Naive B cell (primary cell): ENCODE measurements around the gene TMEM183A. TPM values are rescaled to one million over a fixed set of nuclear protein-coding genes. Genes with fewer than 3 reads are reported as not detected.

Experiments
- ATAC-seq, 2 donors: fragments of 150-1000 bp; cut with Tn5 transposase; 2 replicates each; pipeline ENCODE4 v1.10.0; 2021; ENCODE audit warnings: low read depth in 2 of 2, mild to moderate bottlenecking in 2 of 2, moderate library complexity in 2 of 2
- DNase-seq: peaks from one replicate; pipeline ENCODE4 v3.0.0; 2022
- H3K27ac Mint-ChIP-seq, 6 donors: one replicate each; pipeline ENCODE4 v1.8.0; 2020 to 2022; ENCODE audit warnings: mild to moderate bottlenecking in 6 of 6, mixed read lengths in 6 of 6, moderate library complexity in 5 of 6, inconsistent platforms in 2 of 6
- H3K27me3 Mint-ChIP-seq, 3 donors: one replicate each; pipeline ENCODE4 v1.8.0; 2021 to 2022; ENCODE audit warnings: mixed read lengths in 3 of 3, mild to moderate bottlenecking in 1 of 3
- H3K36me3 Mint-ChIP-seq, 2 donors: one replicate each; pipeline ENCODE4 v1.8.0; 2020 to 2022; ENCODE audit warnings: mixed read lengths in 2 of 2, inconsistent platforms in 1 of 2, mild to moderate bottlenecking in 1 of 2
- H3K4me1 Mint-ChIP-seq, 3 donors: one replicate each; pipeline ENCODE4 v1.8.0; 2020 to 2022; ENCODE audit warnings: mixed read lengths in 3 of 3, inconsistent platforms in 1 of 3, mild to moderate bottlenecking in 1 of 3, moderate library complexity in 1 of 3
- H3K4me3 Mint-ChIP-seq, 8 donors: one replicate each; pipeline ENCODE4 v1.8.0; 2020 to 2022; ENCODE audit warnings: mild to moderate bottlenecking in 8 of 8, mixed read lengths in 8 of 8, moderate library complexity in 8 of 8, inconsistent platforms in 2 of 8
- H3K9me3 Mint-ChIP-seq, 7 donors: one replicate each; pipeline ENCODE4 v1.8.0; 2020 to 2022; ENCODE audit warnings: mixed read lengths in 7 of 7, mild to moderate bottlenecking in 5 of 7, inconsistent platforms in 2 of 7, moderate library complexity in 1 of 7
- polyA plus RNA-seq, 6 donors: library from polyadenylated mRNA; unstranded; fragments of 300-500 nt; fragmentation: Illumina TruSeq; gene quantifications; one replicate each; pipeline ENCODE4 v1.2.3, GENCODE V29; 2021; ENCODE audit warnings: low read depth in 6 of 6

TMEM183A gene
- polyA plus RNA-seq, 6 donors from 2014 or later: 41.0 to 60.3 (median 54.9) TPM

- H3K36me3 Mint-ChIP-seq: no peaks in the 10 kb centered on the region
- peaks cover 0 to 45% (median 17%) of the 10 kb centered on the region in 3 donors for H3K27me3 Mint-ChIP-seq
- H3K4me3 Mint-ChIP-seq: no peak overlapping the region
- DNase-seq (no peak), ATAC-seq (no peak)
- peaks cover 0 to 3% (median 0%) of the 10 kb centered on the region in 3 donors for H3K4me1 Mint-ChIP-seq
- H3K9me3 Mint-ChIP-seq: peaks cover 0 to 2% (median 0%) of the 10 kb centered on the region in 7 donors
- H3K27ac Mint-ChIP-seq: no peak overlapping the region
Measured at GRCh38 chr1:203059485-203059884, 52.3 kb downstream of the TMEM183A start.

- ATAC-seq (no peak), DNase-seq (no peak)
- no peak overlapping the region for H3K4me3 Mint-ChIP-seq
- no peak overlapping the region for H3K27ac Mint-ChIP-seq
- H3K27me3 Mint-ChIP-seq: peaks cover 0 to 43% (median 17%) of the 10 kb centered on the region in 3 donors
- H3K36me3 Mint-ChIP-seq: no peaks in the 10 kb centered on the region
- peaks cover 0 to 2% (median 0%) of the 10 kb centered on the region in 7 donors for H3K9me3 Mint-ChIP-seq
- peaks cover 0 to 3% (median 0%) of the 10 kb centered on the region in 3 donors for H3K4me1 Mint-ChIP-seq
Measured at GRCh38 chr1:203060115-203060514, 52.9 kb downstream of the TMEM183A start.

- DNase-seq (no peak), ATAC-seq (no peak)
- Mint-ChIP-seq H3K4me3 (no peak overlapping the region), H3K27ac (no peak overlapping the region), H3K9me3 (peaks cover 0 to 4% (median 0%) of the 10 kb centered on the region in 7 donors), H3K27me3 (peaks cover 0 to 26% (median 5%) of the 10 kb centered on the region in 3 donors), H3K4me1 (peaks cover 0 to 3% (median 0%) of the 10 kb centered on the region in 3 donors), H3K36me3 (no peaks in the 10 kb centered on the region)
Measured at GRCh38 chr1:203063287-203063686, 56.1 kb downstream of the TMEM183A start.

- Mint-ChIP-seq H3K4me1 (peaks cover 9 to 15% (median 10%) of the 10 kb centered on the region in 3 donors), H3K27me3 (peaks cover 0 to 26% (median 5%) of the 10 kb centered on the region in 3 donors), H3K27ac (no peak overlapping the region), H3K36me3 (no peaks in the 10 kb centered on the region), H3K9me3 (peaks cover 0 to 4% (median 0%) of the 10 kb centered on the region in 7 donors), H3K4me3 (no peak overlapping the region)
- DNase-seq (no peak), ATAC-seq (no peak)
Measured at GRCh38 chr1:203065191-203065590, 58.0 kb downstream of the TMEM183A start.

GRCh38 chr1:203065986-203066385 is 58.8 kb downstream of the TMEM183A start:
- peaks cover 0 to 4% (median 0%) of the 10 kb centered on the region in 7 donors for H3K9me3 Mint-ChIP-seq
- H3K4me1 Mint-ChIP-seq: peaks cover 9 to 15% (median 10%) of the 10 kb centered on the region in 3 donors
- H3K4me3 Mint-ChIP-seq: no peak overlapping the region
- DNase-seq (no peak), ATAC-seq (no peak)
- peaks cover 0 to 21% (median 2%) of the 10 kb centered on the region in 3 donors for H3K27me3 Mint-ChIP-seq
- H3K27ac Mint-ChIP-seq: no peak overlapping the region
- H3K36me3 Mint-ChIP-seq: no peaks in the 10 kb centered on the region

- H3K9me3 Mint-ChIP-seq: peaks cover 0 to 4% (median 0%) of the 10 kb centered on the region in 7 donors
- DNase-seq: no peak
- ATAC-seq: no peak
- no peak overlapping the region for H3K4me3 Mint-ChIP-seq
- H3K36me3 Mint-ChIP-seq: no peaks in the 10 kb centered on the region
- peaks cover 0 to 20% (median 1%) of the 10 kb centered on the region in 3 donors for H3K27me3 Mint-ChIP-seq
- H3K27ac Mint-ChIP-seq: peak overlapping the region in 1 of 6 donors; percentile 1
- peaks cover 9 to 15% (median 10%) of the 10 kb centered on the region in 3 donors for H3K4me1 Mint-ChIP-seq
Measured at GRCh38 chr1:203066965-203067364, 59.8 kb downstream of the TMEM183A start.

GRCh38 chr1:203069030-203069747 is 62.0 kb downstream of the TMEM183A start:
- Mint-ChIP-seq H3K36me3 (no peaks in the 10 kb centered on the region), H3K27ac (peak overlapping the region in 2 of 6 donors; percentile 33 to 50)
- no peak for DNase-seq

GRCh38 chr1:203072002-203072602 is 64.9 kb downstream of the TMEM183A start:
- no peaks in the 10 kb centered on the region for H3K9me3 Mint-ChIP-seq
- no peak for DNase-seq
- H3K4me1 Mint-ChIP-seq: peaks cover 16 to 22% (median 21%) of the 10 kb centered on the region in 3 donors
- H3K27me3 Mint-ChIP-seq: peaks cover 14 to 52% (median 42%) of the 10 kb centered on the region in 3 donors
- no peak overlapping the region for H3K4me3 Mint-ChIP-seq
- peak overlapping the region in 1 of 6 donors; percentile 65 for H3K27ac Mint-ChIP-seq
- ATAC-seq: no peak
- peaks cover 0 to 7% of the 10 kb centered on the region in 2 donors for H3K36me3 Mint-ChIP-seq

More at GRCh38 chr1:203069030-203069747, 62.0 kb downstream of the TMEM183A start:
- peak overlapping the region in 1 of 8 donors; percentile 24 for H3K4me3 Mint-ChIP-seq
- H3K4me1 Mint-ChIP-seq: peaks cover 9 to 15% (median 10%) of the 10 kb centered on the region in 3 donors
- peaks cover 10 to 36% (median 20%) of the 10 kb centered on the region in 3 donors for H3K27me3 Mint-ChIP-seq
- peak; percentile 36 to 46 for ATAC-seq
- peaks cover 0 to 4% (median 0%) of the 10 kb centered on the region in 7 donors for H3K9me3 Mint-ChIP-seq

- DNase-seq: no peak
- Mint-ChIP-seq H3K4me3 (peak overlapping the region in 1 of 8 donors; percentile 37), H3K27me3 (peaks cover 14 to 54% (median 50%) of the 10 kb centered on the region in 3 donors), H3K36me3 (peaks cover 0 to 7% of the 10 kb centered on the region in 2 donors), H3K4me1 (peaks cover 16 to 22% (median 21%) of the 10 kb centered on the region in 3 donors), H3K27ac (no peak overlapping the region), H3K9me3 (peaks cover 0 to 1% (median 0%) of the 10 kb centered on the region in 7 donors)
- ATAC-seq: no peak
Measured at GRCh38 chr1:203072911-203073310, 65.7 kb downstream of the TMEM183A start.

- no peak for ATAC-seq
- Mint-ChIP-seq H3K27ac (no peak overlapping the region), H3K27me3 (peaks cover 14 to 59% (median 52%) of the 10 kb centered on the region in 3 donors), H3K4me3 (peak overlapping the region in 1 of 8 donors; percentile 53), H3K9me3 (peaks cover 0 to 1% (median 0%) of the 10 kb centered on the region in 7 donors), H3K4me1 (peaks cover 15 to 22% (median 20%) of the 10 kb centered on the region in 3 donors), H3K36me3 (peaks cover 0 to 7% of the 10 kb centered on the region in 2 donors)
- DNase-seq: no peak
Measured at GRCh38 chr1:203073469-203073868, 66.3 kb downstream of the TMEM183A start.

Other genes with a start within 250 kb of the TMEM183A start
- 10 to 100 TPM in 5 of 6 donors, 1 to 10 TPM in 1; 4.1 to 24.4 (median 17.1) TPM for gene KDM5B, start 199.0 kb upstream of the TMEM183A start, polyA plus RNA-seq
- gene PCAT6, start 196.4 kb upstream of the TMEM183A start, polyA plus RNA-seq: under 1 TPM in 1 of 6 donors, not detected in 5; 0.83 TPM
- 10 to 100 TPM; 13.9 to 25.0 (median 19.1) TPM for gene RABIF, start 118.2 kb upstream of the TMEM183A start, polyA plus RNA-seq
- gene KLHL12, start 80.1 kb upstream of the TMEM183A start, polyA plus RNA-seq: 10 to 100 TPM; 16.3 to 34.1 (median 25.4) TPM
- 100 to 1,000 TPM in 4 of 6 donors, 10 to 100 TPM in 2; 81.7 to 162 (median 108) TPM for gene ADIPOR1, start 49.1 kb upstream of the TMEM183A start, polyA plus RNA-seq
- gene CYB5R1, start 40.1 kb upstream of the TMEM183A start, polyA plus RNA-seq: 10 to 100 TPM; 51.2 to 74.1 (median 58.9) TPM
- gene PPFIA4, start 19.1 kb downstream of the TMEM183A start, polyA plus RNA-seq: not detected
- gene MYOG, start 78.6 kb downstream of the TMEM183A start, polyA plus RNA-seq: not detected
- not detected for gene ADORA1, start 120.4 kb downstream of the TMEM183A start, polyA plus RNA-seq
- not detected for gene MYBPH, start 168.5 kb downstream of the TMEM183A start, polyA plus RNA-seq
- under 1 TPM in 1 of 6 donors, not detected in 5; 0.32 TPM for gene CHI3L1, start 179.3 kb downstream of the TMEM183A start, polyA plus RNA-seq
- 1 to 10 TPM in 1 of 6 donors, under 1 TPM in 3, not detected in 2; 0.43 to 1.1 (median 0.59) TPM for gene CHIT1, start 222.3 kb downstream of the TMEM183A start, polyA plus RNA-seq